Transverse colon (tissue), 4 donors: ENCODE data around the gene PDE2A. TPM values are rescaled to one million over a fixed set of nuclear protein-coding genes. Genes with fewer than 3 reads are reported as not detected.

Experiments
- DNase-seq: peaks from one replicate; pipeline ENCODE4 v3.0.0-alpha.2; 2019
- H3K27ac ChIP-seq, 4 donors: fragments of 200-600 bp; sonication (generic); 2 replicates each; pipeline ENCODE4 v1.5.1; 2016 to 2018; ENCODE audit warnings: inconsistent platforms in 4 of 4
- H3K27me3 ChIP-seq: fragments of 200-600 bp; sonication (generic); 2 replicates; pipeline ENCODE4 v1.5.1; 2017; ENCODE audit warnings: inconsistent platforms
- H3K36me3 ChIP-seq, 4 donors: fragments of 200-600 bp; sonication (generic); 2 replicates each; pipeline ENCODE4 v1.5.1; 2017 to 2019; ENCODE audit warnings: inconsistent platforms in 4 of 4
- H3K4me1 ChIP-seq, 4 donors: fragments of 200-600 bp; sonication (generic); 2 replicates each; pipeline ENCODE4 v1.5.1; 2017 to 2020; ENCODE audit warnings: inconsistent platforms in 4 of 4
- H3K4me3 ChIP-seq, 4 donors: fragments of 200-600 bp; sonication (generic); 1 replicate in 1 of 4; 2 replicates in 3 of 4; pipeline versions ENCODE4 v1.5.1 to v1.6.1; 2017 to 2019; ENCODE audit warnings: inconsistent platforms in 4 of 4
- H3K9me3 ChIP-seq, 2 donors: fragments of 200-600 bp; sonication (generic); 2 replicates each; pipeline ENCODE4 v1.5.1; 2017 to 2019; ENCODE audit warnings: inconsistent platforms in 2 of 2
- EP300 ChIP-seq: sonication (generic); formaldehyde crosslinking; IDR thresholded peaks from one replicate; pipeline ENCODE4 v1.6.1; 2017; ENCODE audit warnings: antibody characterized with exemption, low read depth
- POLR2A ChIP-seq: fragments of 450-650 bp; IDR thresholded peaks from one replicate; pipeline ENCODE4 v1.6.1; 2016; ENCODE audit warnings: antibody characterized with exemption, mild to moderate bottlenecking, moderate library complexity
- POLR2AphosphoS5 ChIP-seq, 3 donors: sonication (generic); formaldehyde crosslinking; IDR thresholded peaks; one replicate each; pipeline ENCODE4 v1.6.1; 2016; ENCODE audit warnings: antibody characterized with exemption in 3 of 3
- WGBS, 2 donors: methylation state at CpG; one replicate each; pipeline ENCODE4 v1.1.5; 2018; ENCODE audit warnings: low coverage in 1 of 2; 5-methylcytosine and 5-hydroxymethylcytosine counted together
- in situ Hi-C, 4 donors: fragments of 200-750 bp; cut with MboI; loops; one replicate each; pipeline versions ENCODE4 v1.15.0 to v1.15.1; 2017; ENCODE audit warnings: low sequenced_read_pairs in 3 of 4, low pct_ligation_motif_present in 1 of 4, low pct_unique_long_range_greater_than_20kb in 1 of 4
- intact Hi-C: fragments of 100-400 bp; cut with DNase I; formaldehyde crosslinking; loops from one replicate; pipeline ENCODE4 v1.15.1; 2023; ENCODE audit warnings: low total_unique reads
- total RNA-seq, 4 donors: library from RNA; depleted of rRNA; stranded (reverse); fragments of >200 nt; gene quantifications; one replicate each; pipeline ENCODE4 v1.1.0, GENCODE V29; 2016
- TF ChIP-seq, protein P1 (sequence below), 5 experiments: fragments of 200-600 bp in 3 of 5; fragments of 450-650 bp in 2 of 5; sonication (generic) in 3 of 5; IDR thresholded peaks; 1 replicate in 2 of 5; 2 replicates in 3 of 5; pipeline ENCODE4 v1.5.1; 2016 to 2017; ENCODE audit warnings: antibody characterized with exemption in 5 of 5, inconsistent platforms in 3 of 5, mild to moderate bottlenecking in 2 of 5, moderate library complexity in 1 of 5

Gene PDE2A
- total RNA-seq, 4 donors from 2014 or later, result 6.6 to 41.9 (median 17.1) TPM

DNA sequence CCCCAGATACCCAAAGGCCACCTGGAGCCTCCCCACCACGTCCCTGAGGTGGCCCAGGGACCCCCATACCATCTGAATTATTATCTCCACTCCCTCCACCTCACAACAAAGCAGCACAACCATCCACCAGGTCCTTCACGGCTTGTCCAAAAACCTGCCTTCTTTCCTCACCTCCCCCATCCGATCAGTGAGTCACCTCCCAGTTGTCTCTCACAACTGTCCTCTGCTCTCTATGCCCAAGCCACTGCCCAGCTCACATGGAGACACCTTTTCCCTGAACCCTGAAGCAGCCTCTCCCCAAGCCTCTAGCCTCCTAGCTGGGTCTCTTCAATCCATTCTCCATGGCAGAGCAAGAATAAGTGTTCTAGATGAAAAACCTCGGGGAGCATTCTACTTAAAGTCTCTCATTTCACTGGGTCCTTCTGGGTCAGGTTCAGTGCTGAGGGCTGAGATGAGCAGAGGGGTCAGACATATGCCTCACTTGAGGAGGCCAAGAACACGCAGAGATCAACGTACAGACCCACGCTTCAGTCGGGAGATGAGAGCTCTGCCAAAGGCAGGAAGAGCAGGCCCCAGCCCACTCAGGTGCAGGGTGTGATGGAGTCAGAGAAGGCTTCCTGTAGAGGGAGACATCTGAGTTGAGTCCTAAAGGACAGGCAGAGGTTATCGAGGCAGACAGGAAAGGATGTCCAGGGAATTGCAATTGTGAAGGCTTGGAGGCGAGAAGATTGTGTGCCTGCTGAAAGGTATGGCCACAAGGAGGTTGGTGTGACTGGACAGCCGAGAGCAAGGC lies 74.7 kb downstream of the PDE2A start:
- Histone ChIP-seq H3K4me1 (peaks cover 0 to 11% (median 0%) of the 10 kb centered on the region in 4 donors), H3K36me3 (no peaks in the 10 kb centered on the region), H3K9me3 (no peaks in the 10 kb centered on the region), H3K27me3 (no peaks in the 10 kb centered on the region), H3K4me3 (no peak overlapping the region), H3K27ac (no peak overlapping the region)
- TF ChIP-seq, protein P1, sequence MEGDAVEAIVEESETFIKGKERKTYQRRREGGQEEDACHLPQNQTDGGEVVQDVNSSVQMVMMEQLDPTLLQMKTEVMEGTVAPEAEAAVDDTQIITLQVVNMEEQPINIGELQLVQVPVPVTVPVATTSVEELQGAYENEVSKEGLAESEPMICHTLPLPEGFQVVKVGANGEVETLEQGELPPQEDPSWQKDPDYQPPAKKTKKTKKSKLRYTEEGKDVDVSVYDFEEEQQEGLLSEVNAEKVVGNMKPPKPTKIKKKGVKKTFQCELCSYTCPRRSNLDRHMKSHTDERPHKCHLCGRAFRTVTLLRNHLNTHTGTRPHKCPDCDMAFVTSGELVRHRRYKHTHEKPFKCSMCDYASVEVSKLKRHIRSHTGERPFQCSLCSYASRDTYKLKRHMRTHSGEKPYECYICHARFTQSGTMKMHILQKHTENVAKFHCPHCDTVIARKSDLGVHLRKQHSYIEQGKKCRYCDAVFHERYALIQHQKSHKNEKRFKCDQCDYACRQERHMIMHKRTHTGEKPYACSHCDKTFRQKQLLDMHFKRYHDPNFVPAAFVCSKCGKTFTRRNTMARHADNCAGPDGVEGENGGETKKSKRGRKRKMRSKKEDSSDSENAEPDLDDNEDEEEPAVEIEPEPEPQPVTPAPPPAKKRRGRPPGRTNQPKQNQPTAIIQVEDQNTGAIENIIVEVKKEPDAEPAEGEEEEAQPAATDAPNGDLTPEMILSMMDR (IDR thresholded peaks at IDR 0.05), result no peak
- TF ChIP-seq POLR2A, result no peak
- TF ChIP-seq EP300, result no peak
- no peak for TF ChIP-seq POLR2AphosphoS5 (IDR thresholded peaks at IDR 0.05)
- in situ Hi-C loops (no loop called here), intact Hi-C loops (loop anchor here (1.0 kb wide), 1 partner anchor 43 kb away; no protein-coding TSS in a partner anchor)
- no peak for DNase-seq
- 75 to 100% methylated on average over 2 to 11 of the region's 11 CpGs for WGBS, 2 donors

DNA sequence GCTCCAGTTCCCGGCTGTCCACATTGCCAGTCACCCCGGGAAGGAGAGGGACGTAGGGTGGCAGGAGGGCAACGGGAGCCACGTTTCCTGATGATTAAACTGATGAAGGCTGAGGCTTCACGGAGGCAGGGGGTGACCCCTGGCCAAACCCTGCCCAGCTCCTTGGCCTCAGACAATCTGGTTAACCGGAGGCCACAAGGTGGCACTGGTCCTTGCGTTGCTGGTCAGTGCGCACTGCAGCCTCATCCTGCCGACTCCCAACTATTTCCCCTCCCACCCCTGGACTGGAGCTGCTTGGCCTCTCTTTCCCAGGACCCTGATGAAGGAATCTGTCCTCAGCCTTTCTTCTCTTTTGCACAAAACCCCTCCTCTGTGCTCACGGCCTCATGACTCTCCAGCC lies 75.3 kb downstream of the PDE2A start:
- intact Hi-C loops (loop anchor here (1.0 kb wide), 1 partner anchor 43 kb away; no protein-coding TSS in a partner anchor), in situ Hi-C loops (no loop called here)
- peak; percentile 35 for DNase-seq
- 55% methylated on average over 11 of the region's 11 CpGs; no CpG with 5 or more reads in 1 of the 2 donors for WGBS, 2 donors
- TF ChIP-seq POLR2AphosphoS5 (IDR thresholded peaks at IDR 0.05), result no peak
- TF ChIP-seq, protein P1 (IDR thresholded peaks at IDR 0.05), result peak; percentile 37 to 55 (median 45)
- Histone ChIP-seq H3K9me3 (no peaks in the 10 kb centered on the region), H3K4me3 (no peak overlapping the region), H3K36me3 (no peaks in the 10 kb centered on the region), H3K27me3 (no peaks in the 10 kb centered on the region), H3K27ac (no peak overlapping the region), H3K4me1 (peaks cover 0 to 11% (median 0%) of the 10 kb centered on the region in 4 donors)

DNA sequence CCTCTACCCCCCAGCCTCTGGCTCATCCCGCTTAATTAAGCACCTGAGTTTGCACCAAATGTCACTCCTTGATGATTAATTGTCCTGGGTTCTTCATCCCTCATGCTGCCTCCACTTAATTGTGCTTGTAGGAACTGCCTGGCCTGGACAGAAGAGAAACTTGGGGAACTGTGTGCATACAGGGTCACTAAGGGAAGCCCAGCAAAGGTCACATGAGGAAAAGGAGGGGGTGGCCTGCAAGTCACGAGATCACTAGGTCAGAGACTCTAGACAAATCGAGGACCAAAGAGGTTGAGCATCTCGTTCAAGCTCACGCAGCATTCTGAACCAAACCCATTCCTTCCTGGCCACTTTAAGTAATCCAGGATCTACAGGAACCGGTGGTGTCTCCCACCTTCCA lies 75.8 kb downstream of the PDE2A start:
- Histone ChIP-seq H3K27me3 (no peaks in the 10 kb centered on the region), H3K27ac (no peak overlapping the region), H3K4me3 (no peak overlapping the region), H3K36me3 (no peaks in the 10 kb centered on the region), H3K9me3 (no peaks in the 10 kb centered on the region), H3K4me1 (peaks cover 0 to 11% (median 0%) of the 10 kb centered on the region in 4 donors)
- intact Hi-C loops (no loop called here), in situ Hi-C loops (no loop called here)
- 55% methylated on average over 6 of the region's 6 CpGs; no CpG with 5 or more reads in 1 of the 2 donors for WGBS, 2 donors
- DNase-seq, result no peak
- TF ChIP-seq POLR2A (no peak), EP300 (no peak), POLR2AphosphoS5 (IDR thresholded peaks at IDR 0.05) (no peak)
- TF ChIP-seq, protein P1 (IDR thresholded peaks at IDR 0.05), result no peak

GRCh38 chr11:72597721-72598120 lies 76.5 kb downstream of the PDE2A start:
- no peak for DNase-seq
- Histone ChIP-seq H3K4me1 (peaks cover 0 to 11% (median 0%) of the 10 kb centered on the region in 4 donors), H3K36me3 (no peaks in the 10 kb centered on the region), H3K4me3 (no peak overlapping the region), H3K27ac (no peak overlapping the region), H3K9me3 (no peaks in the 10 kb centered on the region), H3K27me3 (peaks cover under 1% of the 10 kb centered on the region)
- intact Hi-C loops, result no loop called here
- no peak for TF ChIP-seq EP300
- TF ChIP-seq POLR2A, result no peak
- TF ChIP-seq, protein P1 (IDR thresholded peaks at IDR 0.05), result no peak
- TF ChIP-seq POLR2AphosphoS5 (IDR thresholded peaks at IDR 0.05), result no peak
- in situ Hi-C loops, result no loop called here
- 62 to 80% methylated on average over 1 to 3 of the region's 3 CpGs for WGBS, 2 donors
